Pancreas (tissue), 10 donors: ENCODE measurements around the gene COPS3. TPM values are rescaled to one million over a fixed set of nuclear protein-coding genes. Genes with fewer than 3 reads are reported as not detected.

Experiments
- ATAC-seq, 4 donors: fragments of 200-7000 bp; cut with Tn5 transposase; one replicate each; pipeline versions ENCODE4 v1.8.0 to v1.9.1; 2020; ENCODE audit warnings: mild to moderate bottlenecking in 4 of 4, moderate library complexity in 4 of 4
- DNase-seq, 6 donors: peaks; one replicate each; pipeline ENCODE4 v3.0.0-alpha.2; 2020
- FAIRE-seq: peaks from 2 replicates; lab custom pipeline; 2012; peaks lifted over from hg19 to GRCh38; lab: Jason Lieb, UNC
- H3K27ac ChIP-seq, 4 donors: fragments of 200-600 bp; sonication (generic); 1 replicate in 3 of 4; 2 replicates in 1 of 4; pipeline versions ENCODE4 v1.5.0 to v1.8.0; 2020
- H3K27me3 ChIP-seq, 4 donors: fragments of 200-600 bp; one replicate each; pipeline ENCODE4 v1.8.0; 2021
- H3K36me3 ChIP-seq, 3 donors: fragments of 200-600 bp; sonication (generic) in 1 of 3; one replicate each; pipeline versions ENCODE4 v1.5.0 to v1.8.0; 2020 to 2021
- H3K4me1 ChIP-seq, 3 donors: fragments of 200-600 bp; one replicate each; pipeline ENCODE4 v1.8.0; 2021
- H3K4me3 ChIP-seq, 4 donors: fragments of 200-600 bp; sonication (generic) in 2 of 4; one replicate each; pipeline versions ENCODE4 v1.5.0 to v1.8.0; 2020 to 2021
- H3K9me3 ChIP-seq, 4 donors: fragments of 200-600 bp; one replicate each; pipeline ENCODE4 v1.8.0; 2021
- CTCF ChIP-seq, 4 donors: fragments of 200-600 bp; sonication (generic) in 3 of 4; IDR thresholded peaks; one replicate each; pipeline versions ENCODE4 v1.5.0 to v1.8.0; 2021; ENCODE audit warnings: antibody characterized with exemption in 4 of 4
- WGBS, 2 donors: extraction: QIAGEN DNeasy Blood & Tissue Kit; methylation state at CpG; one replicate each; pipeline ENCODE4 v1.1.7; 2013; 5-methylcytosine and 5-hydroxymethylcytosine counted together
- intact Hi-C, 3 donors: fragments of 100-400 bp; cut with DNase I; formaldehyde crosslinking; loops; one replicate each; pipeline versions ENCODE4 v1.11.1 to v1.14.2; 2022
- polyA plus RNA-seq, 2 donors: library from polyadenylated mRNA; stranded (reverse); fragments of 200-250 nt; gene quantifications; one replicate each; pipeline ENCODE4 v1.2.3, GENCODE V29; 2013
- total RNA-seq, 6 donors: library from RNA; stranded (reverse); fragmentation: NEBNext Ultra II Directional in 4 of 6; extraction: Animal tissue kit (Norgen Biotek cat#: 25700) in 4 of 6; gene quantifications; one replicate each; pipeline versions ENCODE4 v1.2.1 to v1.2.4, GENCODE V29; 2021 to 2023
- donor health status: healthy with polysubstance abuse.
- donor health status: DM: no; HTN: no; CAD: no; lungs with moderate emphysema.
- donor health status: DM: no; HTN: no; CAD: no.
- donor health status: control.
- donor health status: control.
- donor health status: Bipolar disorder and iron deficiency.
- donor health status: DM: yes; HTN: yes; CAD: no.
- donor health status: DM: no; HTN: no; CAD: no.
- donor health status: DM: no; HTN: no; CAD: no.
- donor health status: DM: yes; HTN: yes; CAD: no.

The COPS3 gene
- total and polyA plus RNA-seq, 8 donors = 17.6 to 51.1 (median 31.5) TPM

GRCh38 chr17:17298108-17298507 is 17.1 kb upstream of the COPS3 start:
- no peaks in the 10 kb centered on the region for H3K36me3 ChIP-seq
- ATAC-seq = no peak
- TF ChIP-seq CTCF (IDR thresholded peaks at IDR 0.05) = no peak
- no peak overlapping the region for H3K27ac ChIP-seq
- intact Hi-C loops = no loop called here
- no peaks in the 10 kb centered on the region for H3K9me3 ChIP-seq
- no peaks in the 10 kb centered on the region for H3K27me3 ChIP-seq
- WGBS, 2 donors = 51 to 65% methylated on average over 3 of the region's 3 CpGs
- DNase-seq = no peak
- no peak for FAIRE-seq
- H3K4me1 ChIP-seq = no peaks in the 10 kb centered on the region
- H3K4me3 ChIP-seq = no peak overlapping the region

- no peaks in the 10 kb centered on the region for H3K9me3 ChIP-seq
- ATAC-seq (no peak), FAIRE-seq (no peak), DNase-seq (no peak)
- no peak overlapping the region for H3K4me3 ChIP-seq
- no peak overlapping the region for H3K27ac ChIP-seq
- no peaks in the 10 kb centered on the region for H3K27me3 ChIP-seq
- no peak for TF ChIP-seq CTCF (IDR thresholded peaks at IDR 0.05)
- no peaks in the 10 kb centered on the region for H3K4me1 ChIP-seq
- no peaks in the 10 kb centered on the region for H3K36me3 ChIP-seq
- intact Hi-C loops = no loop called here
- WGBS, 2 donors = 95 to 97% methylated on average over 3 of the region's 3 CpGs
Measured at GRCh38 chr17:17297217-17297616, 16.2 kb upstream of the COPS3 start.

- ATAC-seq (no peak), DNase-seq (no peak), FAIRE-seq (no peak)
- no peaks in the 10 kb centered on the region for H3K27me3 ChIP-seq
- whole genome bisulfite sequencing, 2 donors = 91 to 93% methylated on average over 4 of the region's 4 CpGs
- no peaks in the 10 kb centered on the region for H3K9me3 ChIP-seq
- H3K27ac ChIP-seq = no peak overlapping the region
- no peaks in the 10 kb centered on the region for H3K36me3 ChIP-seq
- H3K4me1 ChIP-seq = no peaks in the 10 kb centered on the region
- TF ChIP-seq CTCF (IDR thresholded peaks at IDR 0.05) = no peak
- intact Hi-C loops = no loop called here
- H3K4me3 ChIP-seq = no peak overlapping the region
Measured at GRCh38 chr17:17295141-17295540, 14.1 kb upstream of the COPS3 start.

- no peaks in the 10 kb centered on the region for H3K4me1 ChIP-seq
- DNase-seq = no peak
- no peaks in the 10 kb centered on the region for H3K36me3 ChIP-seq
- no peak overlapping the region for H3K27ac ChIP-seq
- intact Hi-C loops = no loop called here
- no peaks in the 10 kb centered on the region for H3K9me3 ChIP-seq
- H3K4me3 ChIP-seq = no peak overlapping the region
- no peak for ATAC-seq
- no peaks in the 10 kb centered on the region for H3K27me3 ChIP-seq
- no peak for TF ChIP-seq CTCF (IDR thresholded peaks at IDR 0.05)
- FAIRE-seq = no peak
- 65 to 66% methylated on average over 7 of the region's 7 CpGs for WGBS, 2 donors
Measured at GRCh38 chr17:17289701-17290100, 8.7 kb upstream of the COPS3 start.

- no peak for FAIRE-seq
Measured at GRCh38 chr17:17289086-17289485, 8.0 kb upstream of the COPS3 start.

More at GRCh38 chr17:17289086-17289485, 8.0 kb upstream of the COPS3 start:
- Histone ChIP-seq H3K4me3 (no peak overlapping the region), H3K9me3 (no peaks in the 10 kb centered on the region), H3K27me3 (no peaks in the 10 kb centered on the region), H3K36me3 (no peaks in the 10 kb centered on the region), H3K27ac (no peak overlapping the region), H3K4me1 (no peaks in the 10 kb centered on the region)
- ATAC-seq (no peak), DNase-seq (no peak)
- intact Hi-C loops = no loop called here
- TF ChIP-seq CTCF (IDR thresholded peaks at IDR 0.05) = no peak
- 69 to 83% methylated on average over 4 of the region's 4 CpGs for whole genome bisulfite sequencing, 2 donors
